Measurements from ENCODE around the gene ZNF385A. TPM values are rescaled to one million over a fixed set of nuclear protein-coding genes. Genes with fewer than 3 reads are reported as not detected.
"Not testable (repeated sequence)": the region's sequence is repeated elsewhere in the genome, so short reads cannot be mapped to it uniquely, and the experiment has no call there.

ZNF385A gene
- total RNA-seq, 2 donors from 2014 or later: 1.1 to 1.5 TPM

DNA sequence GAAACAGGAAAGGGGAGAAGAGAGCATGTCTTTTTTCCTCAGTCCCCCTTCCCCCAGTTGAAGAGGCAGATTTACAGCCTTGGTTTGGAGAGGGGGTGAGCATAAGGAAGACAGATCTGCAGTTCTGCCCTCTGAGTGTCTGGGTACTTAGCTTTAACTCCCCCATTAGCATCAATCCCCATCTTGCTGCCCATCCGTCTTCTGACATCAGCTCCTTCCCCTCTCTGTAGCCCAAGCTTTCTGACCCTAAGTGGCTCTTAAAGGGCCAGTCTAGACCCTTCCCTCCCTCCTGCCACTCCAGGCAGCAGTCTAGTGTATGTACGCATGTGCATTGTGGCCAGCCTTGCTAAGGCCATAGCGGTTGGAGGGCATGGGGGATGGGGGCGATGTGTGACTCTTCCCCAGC lies 27.6 kb downstream of the ZNF385A start:
- peak; percentile 20 for DNase-seq (ENCODE audit: low spot score)
- Mint-ChIP-seq H3K27ac (no peak overlapping the region), H3K36me3 (no peaks in the 10 kb centered on the region), H3K27me3 (no peaks in the 10 kb centered on the region), H3K4me1 (ENCODE audit: low read depth in 2 of 2) (peaks cover 7 to 26% of the 10 kb centered on the region in 2 donors), H3K4me3 (no peak overlapping the region), H3K9me3 (no peaks in the 10 kb centered on the region)
- no peak for ATAC-seq

DNA sequence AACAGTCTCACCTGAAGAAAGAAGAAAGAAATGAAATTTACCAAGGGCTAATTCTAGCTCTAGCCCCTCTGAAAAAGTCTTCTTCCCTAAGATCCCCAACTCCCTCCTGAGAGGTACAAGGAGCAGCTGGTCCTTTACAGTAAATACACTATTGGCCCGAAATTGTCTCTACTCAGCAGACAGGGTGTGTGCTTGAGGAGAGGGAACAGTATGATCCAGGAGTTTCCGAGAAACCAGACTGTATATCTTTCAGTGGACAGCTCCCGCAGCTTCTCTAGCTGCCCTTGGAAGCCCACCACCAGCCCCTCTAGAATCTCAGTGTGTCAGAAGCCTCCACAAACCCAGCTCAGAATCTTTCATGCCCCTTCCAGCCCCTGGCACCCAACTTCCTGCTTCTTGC lies 28.3 kb downstream of the ZNF385A start:
- Mint-ChIP-seq H3K4me3 (no peak overlapping the region), H3K27me3 (no peaks in the 10 kb centered on the region), H3K27ac (no peak overlapping the region), H3K36me3 (no peaks in the 10 kb centered on the region), H3K9me3 (no peaks in the 10 kb centered on the region), H3K4me1 (ENCODE audit: low read depth in 2 of 2) (peaks cover 7 to 31% of the 10 kb centered on the region in 2 donors)
- ATAC-seq (no peak), DNase-seq (ENCODE audit: low spot score) (peak; percentile 10)

DNA sequence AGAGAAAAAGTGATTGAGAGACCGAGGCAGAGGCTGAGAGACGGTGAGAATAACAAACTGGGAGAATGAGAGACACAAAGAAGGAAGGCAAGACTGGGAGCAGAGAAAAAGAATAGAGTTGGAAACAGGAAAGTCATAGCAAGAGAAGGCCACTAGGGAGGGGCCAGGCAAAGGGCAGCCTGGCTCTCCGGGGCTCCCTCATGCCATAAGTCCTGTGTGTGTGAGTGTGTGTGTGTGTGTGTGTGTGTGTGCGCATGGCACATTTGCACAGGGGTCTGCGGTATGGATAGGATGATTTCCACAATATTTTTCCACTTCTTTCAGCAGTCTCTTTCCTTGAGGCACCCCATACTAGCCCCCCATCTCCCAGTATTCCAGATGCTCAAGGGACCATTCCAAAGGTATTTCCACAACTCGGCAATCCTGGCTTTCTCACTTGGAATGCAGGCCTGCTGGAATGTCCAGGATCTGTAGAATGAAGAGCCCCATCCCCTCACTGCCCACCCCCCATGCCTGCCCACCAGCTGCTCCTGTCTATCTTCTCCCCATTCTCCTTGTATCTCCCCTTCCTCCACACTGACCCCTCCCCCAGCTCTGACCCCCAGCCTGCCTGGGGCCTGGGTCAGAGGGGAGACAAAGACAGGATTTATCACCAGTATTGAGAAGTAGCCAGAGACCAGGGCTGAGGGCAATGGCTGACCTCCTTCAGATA lies 29.3 kb downstream of the ZNF385A start:
- no peaks in the 10 kb centered on the region for H3K9me3 Mint-ChIP-seq
- H3K4me3 Mint-ChIP-seq: no peak overlapping the region
- DNase-seq (ENCODE audit: low spot score) (peak; percentile 51), ATAC-seq (no peak)
- peaks cover 0 to 26% of the 10 kb centered on the region in 2 donors for H3K4me1 Mint-ChIP-seq (ENCODE audit: low read depth in 2 of 2)
- no peaks in the 10 kb centered on the region for H3K27me3 Mint-ChIP-seq
- peak overlapping the region; percentile 1 to 11 for H3K27ac Mint-ChIP-seq
- peaks cover 6% of the 10 kb centered on the region for H3K36me3 Mint-ChIP-seq

DNA sequence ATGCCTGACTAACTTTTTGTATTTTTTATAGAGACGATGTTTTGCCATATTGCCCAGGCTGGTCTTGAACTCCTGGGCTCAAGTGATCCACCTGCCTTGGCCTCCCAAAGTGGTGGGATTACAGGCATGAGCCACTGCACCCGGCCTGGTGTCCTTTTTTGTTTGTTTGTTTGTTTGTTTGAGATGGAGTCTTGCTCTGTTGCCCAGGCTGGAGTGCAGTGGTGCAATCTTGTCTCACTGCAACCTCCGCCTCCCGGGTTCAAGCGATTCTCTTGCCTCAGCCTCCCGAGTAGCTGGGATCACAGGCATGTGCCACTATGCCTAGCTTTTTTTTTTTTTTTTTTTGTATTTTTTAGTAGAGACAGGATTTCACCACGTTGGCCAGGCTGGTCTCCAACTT lies 30.3 kb downstream of the ZNF385A start:
- peak overlapping the region in 1 of 2 donors; percentile 11 for H3K27ac Mint-ChIP-seq
- H3K9me3 Mint-ChIP-seq; H3K4me3 Mint-ChIP-seq; ATAC-seq; DNase-seq (ENCODE audit: low spot score); H3K27me3 Mint-ChIP-seq: not testable (repeated sequence)
- H3K4me1 Mint-ChIP-seq (ENCODE audit: low read depth in 2 of 2): peaks cover 0 to 25% of the 10 kb centered on the region in 2 donors
- peaks cover 16% of the 10 kb centered on the region for H3K36me3 Mint-ChIP-seq

DNA sequence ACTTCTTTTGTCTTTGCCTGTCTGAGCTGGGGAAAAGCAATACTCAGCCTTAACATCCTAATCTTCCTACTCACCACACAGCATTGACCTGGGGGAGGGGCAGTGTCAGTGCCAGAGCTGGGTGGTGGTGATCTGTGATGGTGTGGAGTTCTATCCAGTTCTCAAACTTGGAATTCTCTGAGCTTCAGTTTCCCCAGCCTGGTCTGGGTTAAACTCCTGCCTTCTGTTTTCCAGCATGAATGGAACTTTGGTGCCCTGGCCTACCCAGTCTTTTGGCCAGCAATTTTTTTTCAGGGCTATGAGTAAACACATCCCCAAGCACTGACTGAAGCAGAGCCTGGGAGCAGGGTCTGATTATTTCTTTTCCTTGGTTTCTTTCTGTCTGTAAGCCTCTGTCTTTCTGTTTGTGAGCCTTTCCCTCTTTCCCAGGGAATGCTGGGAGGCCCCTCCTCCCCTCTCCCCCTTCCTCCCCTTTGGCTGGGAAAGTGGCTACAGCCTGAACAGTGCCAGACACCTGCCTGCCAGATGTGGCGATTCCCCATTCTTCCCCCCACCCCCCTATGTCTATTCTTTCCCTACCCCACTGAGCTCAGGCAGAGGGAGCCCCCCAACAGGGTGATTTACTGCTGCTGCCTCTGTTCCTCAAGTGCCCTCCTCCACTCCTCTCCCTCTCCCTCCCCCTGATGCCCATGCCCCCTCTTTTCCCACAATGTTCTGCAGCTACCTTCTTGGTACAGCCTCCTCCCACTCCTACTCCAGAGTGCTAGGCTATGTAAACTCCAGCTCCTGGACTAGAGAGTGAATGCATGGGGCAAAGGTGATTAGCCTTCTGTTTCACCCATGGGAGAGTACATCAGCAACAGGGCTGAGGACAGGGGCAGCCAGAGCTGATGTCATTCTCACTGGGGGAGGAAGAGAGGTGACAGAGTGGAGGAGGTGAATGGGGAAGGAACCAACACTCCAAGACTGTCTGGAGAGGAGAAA lies 31.4 kb downstream of the ZNF385A start:
- no peaks in the 10 kb centered on the region for H3K27me3 Mint-ChIP-seq
- H3K4me1 Mint-ChIP-seq (ENCODE audit: low read depth in 2 of 2): peaks cover 0 to 25% of the 10 kb centered on the region in 2 donors
- H3K36me3 Mint-ChIP-seq: peaks cover 20% of the 10 kb centered on the region
- ATAC-seq: peak in 1 of 2 donors; percentile 26
- no peak overlapping the region for H3K27ac Mint-ChIP-seq
- H3K4me3 Mint-ChIP-seq: no peak overlapping the region
- no peaks in the 10 kb centered on the region for H3K9me3 Mint-ChIP-seq
- DNase-seq (ENCODE audit: low spot score): no peak

DNA sequence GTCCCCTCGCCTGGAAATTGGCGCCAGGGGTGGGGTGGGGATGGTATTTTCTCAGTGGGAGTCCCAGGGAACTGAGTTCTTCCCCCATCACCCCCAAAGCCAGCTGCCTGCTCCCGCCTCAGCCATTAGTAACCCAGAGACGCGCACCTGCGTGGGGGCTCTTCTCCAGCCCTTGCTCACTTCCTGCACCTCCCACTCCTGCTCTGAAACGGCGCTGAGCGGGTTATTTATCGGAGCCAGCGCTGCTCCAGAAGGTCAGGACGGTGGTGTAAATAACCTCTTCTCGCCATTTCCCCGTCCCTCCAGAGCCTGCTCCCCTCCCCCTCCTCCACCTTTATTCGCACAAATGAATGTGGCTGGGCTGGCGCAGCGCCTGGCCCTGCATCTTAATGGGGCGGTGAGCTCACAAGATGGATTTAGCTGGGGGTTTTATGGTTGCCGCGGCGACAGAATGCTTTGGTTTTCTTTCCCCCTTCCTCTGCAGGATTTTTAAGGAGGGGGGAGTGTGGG lies 32.5 kb downstream of the ZNF385A start:
- H3K9me3 Mint-ChIP-seq: no peaks in the 10 kb centered on the region
- H3K4me1 Mint-ChIP-seq (ENCODE audit: low read depth in 2 of 2): peaks cover 0 to 24% of the 10 kb centered on the region in 2 donors
- peaks cover 28% of the 10 kb centered on the region for H3K36me3 Mint-ChIP-seq
- no peak for ATAC-seq
- H3K4me3 Mint-ChIP-seq: no peak overlapping the region
- H3K27ac Mint-ChIP-seq: no peak overlapping the region
- no peak for DNase-seq (ENCODE audit: low spot score)
- H3K27me3 Mint-ChIP-seq: no peaks in the 10 kb centered on the region

DNA sequence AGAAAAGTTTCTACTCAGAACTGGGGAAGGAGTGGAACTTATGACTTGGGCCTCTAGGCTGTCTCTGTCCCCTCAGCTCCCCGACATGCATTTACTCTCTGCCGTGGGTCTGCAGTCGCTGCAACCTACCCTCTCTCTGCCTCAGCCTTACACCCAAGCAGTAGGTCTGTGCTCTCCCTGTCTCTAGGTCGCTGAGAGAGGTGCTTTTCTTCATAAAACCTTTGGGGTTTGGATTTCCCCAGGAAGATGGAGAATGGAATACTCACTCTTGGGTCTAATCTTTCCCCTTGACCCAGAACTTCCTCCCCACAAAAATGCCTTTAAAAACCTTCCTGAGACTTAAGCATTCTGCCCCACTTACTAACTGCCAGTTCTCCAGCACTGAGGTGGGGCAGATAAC lies 33.2 kb downstream of the ZNF385A start:
- DNase-seq (ENCODE audit: low spot score) (no peak), ATAC-seq (no peak)
- Mint-ChIP-seq H3K4me3 (no peak overlapping the region), H3K27me3 (no peaks in the 10 kb centered on the region), H3K9me3 (no peaks in the 10 kb centered on the region), H3K4me1 (ENCODE audit: low read depth in 2 of 2) (peaks cover 0 to 19% of the 10 kb centered on the region in 2 donors), H3K27ac (no peak overlapping the region), H3K36me3 (peaks cover 28% of the 10 kb centered on the region)

DNA sequence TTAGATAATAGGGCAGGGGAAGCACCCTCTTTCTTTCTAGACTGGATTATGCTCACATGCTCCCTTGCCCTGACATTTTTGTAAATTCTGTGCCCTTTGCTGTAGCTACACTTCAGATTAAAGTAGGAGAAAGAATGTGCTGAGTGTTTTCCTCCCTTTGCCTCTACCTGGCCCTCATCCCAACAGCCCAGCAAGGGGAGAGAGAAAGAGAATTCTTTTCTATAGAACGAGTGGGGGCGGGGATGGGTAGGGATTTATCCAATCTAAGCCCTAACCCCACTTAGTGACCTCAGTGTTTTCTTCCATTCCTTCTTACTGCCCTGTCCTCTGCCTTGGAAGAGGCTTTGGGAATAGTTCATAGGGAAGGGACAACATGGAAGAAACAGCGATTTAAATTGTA lies 33.8 kb downstream of the ZNF385A start:
- Mint-ChIP-seq H3K4me1 (ENCODE audit: low read depth in 2 of 2) (peaks cover 0 to 16% of the 10 kb centered on the region in 2 donors), H3K27me3 (no peaks in the 10 kb centered on the region), H3K4me3 (no peak overlapping the region), H3K9me3 (no peaks in the 10 kb centered on the region), H3K27ac (peak overlapping the region in 1 of 2 donors; percentile 75), H3K36me3 (peaks cover 28% of the 10 kb centered on the region)
- DNase-seq (ENCODE audit: low spot score): no peak
- ATAC-seq: no peak

DNA sequence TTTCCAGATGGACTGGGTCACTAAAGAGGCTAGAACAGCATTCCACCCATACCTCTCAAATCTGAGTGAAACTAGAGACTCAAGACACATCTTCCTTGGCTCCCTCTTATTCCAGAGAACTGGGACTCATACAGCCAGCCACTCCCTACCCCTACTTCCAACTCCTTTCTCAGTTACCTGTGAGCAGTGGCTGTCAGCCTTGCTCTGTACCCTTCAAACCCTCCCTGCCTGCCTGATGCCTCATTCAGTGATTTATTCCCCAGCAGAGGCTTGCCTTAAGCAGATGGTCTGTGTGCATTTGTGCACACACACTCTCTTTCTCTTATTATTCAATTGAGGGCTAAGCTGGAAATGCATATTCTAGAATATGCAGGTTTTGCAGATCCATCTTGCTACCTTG lies 34.9 kb downstream of the ZNF385A start:
- H3K27me3 Mint-ChIP-seq: no peaks in the 10 kb centered on the region
- H3K4me1 Mint-ChIP-seq (ENCODE audit: low read depth in 2 of 2): peaks cover 0 to 15% of the 10 kb centered on the region in 2 donors
- no peaks in the 10 kb centered on the region for H3K9me3 Mint-ChIP-seq
- peaks cover 35% of the 10 kb centered on the region for H3K36me3 Mint-ChIP-seq
- no peak overlapping the region for H3K4me3 Mint-ChIP-seq
- ATAC-seq (no peak), DNase-seq (ENCODE audit: low spot score) (no peak)
- peak overlapping the region in 1 of 2 donors; percentile 75 for H3K27ac Mint-ChIP-seq

DNA sequence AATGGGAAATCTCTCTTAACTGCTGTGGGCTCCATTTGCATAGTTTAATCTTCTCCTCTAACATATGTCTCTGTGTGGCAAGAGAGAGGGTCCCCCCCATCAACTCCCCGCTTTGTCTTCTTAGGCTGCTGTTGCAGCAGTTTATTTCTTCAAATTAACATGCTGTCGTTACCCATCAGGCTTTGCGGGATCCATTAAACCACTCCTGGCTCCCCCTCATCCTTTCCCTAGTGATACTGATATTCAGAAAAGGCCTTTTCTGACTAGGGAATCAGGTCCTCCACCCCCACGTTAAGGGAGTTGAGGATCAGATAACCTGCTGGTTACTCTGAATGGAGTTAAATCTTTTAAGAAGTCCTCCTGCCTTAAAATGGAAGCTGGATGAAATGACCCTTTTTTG lies 35.5 kb downstream of the ZNF385A start:
- H3K4me1 Mint-ChIP-seq (ENCODE audit: low read depth in 2 of 2): peaks cover 0 to 14% of the 10 kb centered on the region in 2 donors
- peaks cover 35% of the 10 kb centered on the region for H3K36me3 Mint-ChIP-seq
- H3K27me3 Mint-ChIP-seq: no peaks in the 10 kb centered on the region
- DNase-seq (ENCODE audit: low spot score) (no peak), ATAC-seq (no peak)
- no peak overlapping the region for H3K4me3 Mint-ChIP-seq
- no peak overlapping the region for H3K27ac Mint-ChIP-seq
- H3K9me3 Mint-ChIP-seq: no peaks in the 10 kb centered on the region

DNA sequence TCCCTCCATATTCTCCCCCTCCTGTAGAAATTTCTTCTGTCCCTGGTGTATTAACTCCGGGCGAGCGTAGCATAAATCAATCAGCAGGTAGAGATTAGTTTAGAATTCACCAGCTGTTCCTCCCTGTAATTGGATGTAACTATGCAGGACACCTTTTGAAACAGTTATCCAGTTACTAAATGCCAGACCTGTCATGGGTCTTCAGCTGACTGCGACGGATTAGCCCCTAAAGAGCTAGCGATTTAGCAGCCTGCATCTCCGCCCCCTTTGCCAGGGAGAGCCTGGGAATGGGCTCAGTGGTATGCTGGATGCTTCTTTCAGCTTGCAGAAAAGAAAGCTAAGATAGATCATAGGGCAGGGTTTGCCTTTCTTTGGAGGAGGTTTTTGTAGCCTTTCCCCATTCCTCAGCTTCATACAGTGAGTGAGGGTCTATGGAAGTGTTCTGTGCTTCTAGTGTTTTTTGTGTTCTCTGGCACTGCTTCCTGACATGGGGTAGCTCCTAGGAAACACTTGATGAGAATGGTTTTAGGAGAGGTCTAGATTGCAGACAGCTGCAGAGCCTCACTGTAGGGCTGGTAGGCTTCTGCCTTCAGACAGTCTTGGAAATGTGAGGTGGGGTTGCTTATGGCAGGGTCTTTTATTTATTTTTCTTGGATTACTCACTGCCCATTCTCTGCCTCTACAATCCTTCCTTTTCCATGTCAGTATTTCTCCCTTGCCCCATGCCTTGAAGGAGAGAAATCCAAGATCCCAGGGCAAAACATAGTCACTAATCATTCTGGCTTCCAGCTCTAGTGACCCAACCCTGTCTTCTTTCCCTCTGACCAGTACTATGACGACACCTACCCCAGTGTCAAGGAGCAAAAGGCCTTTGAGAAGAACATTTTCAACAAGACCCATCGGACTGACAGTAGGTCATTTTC lies 42.9 kb downstream of the ZNF385A start:
- DNase-seq (ENCODE audit: low spot score) (no peak), ATAC-seq (no peak)
- Mint-ChIP-seq H3K27me3 (no peaks in the 10 kb centered on the region), H3K27ac (no peak overlapping the region), H3K4me1 (ENCODE audit: low read depth in 2 of 2) (peaks cover 0 to 19% of the 10 kb centered on the region in 2 donors), H3K36me3 (peaks cover 24% of the 10 kb centered on the region), H3K4me3 (no peak overlapping the region), H3K9me3 (no peaks in the 10 kb centered on the region)

DNA sequence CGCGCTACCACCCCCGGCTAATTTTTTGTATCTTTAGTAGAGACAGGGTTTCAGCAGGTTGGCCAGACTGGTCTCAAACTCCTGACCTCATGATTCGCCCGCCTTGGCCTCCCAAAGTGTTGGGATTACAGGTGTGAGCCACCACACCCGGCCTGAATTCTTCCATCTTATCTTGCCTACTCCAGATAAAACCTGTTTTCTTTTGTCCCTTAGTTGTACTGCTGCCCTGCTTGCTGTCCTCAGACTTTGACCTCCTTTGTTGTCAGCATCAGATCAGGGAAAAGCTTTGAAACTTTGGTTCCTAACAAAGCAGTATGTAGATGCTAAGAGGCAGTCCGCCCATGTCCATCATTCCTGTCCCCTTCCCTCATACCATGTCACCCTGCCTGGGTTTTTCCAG lies 43.7 kb downstream of the ZNF385A start:
- Mint-ChIP-seq H3K4me1 (ENCODE audit: low read depth in 2 of 2) (peaks cover 0 to 24% of the 10 kb centered on the region in 2 donors), H3K27me3 (no peaks in the 10 kb centered on the region), H3K36me3 (peaks cover 24% of the 10 kb centered on the region), H3K9me3 (no peaks in the 10 kb centered on the region), H3K27ac (no peak overlapping the region), H3K4me3 (no peak overlapping the region)
- DNase-seq (ENCODE audit: low spot score): no peak
- ATAC-seq: no peak

DNA sequence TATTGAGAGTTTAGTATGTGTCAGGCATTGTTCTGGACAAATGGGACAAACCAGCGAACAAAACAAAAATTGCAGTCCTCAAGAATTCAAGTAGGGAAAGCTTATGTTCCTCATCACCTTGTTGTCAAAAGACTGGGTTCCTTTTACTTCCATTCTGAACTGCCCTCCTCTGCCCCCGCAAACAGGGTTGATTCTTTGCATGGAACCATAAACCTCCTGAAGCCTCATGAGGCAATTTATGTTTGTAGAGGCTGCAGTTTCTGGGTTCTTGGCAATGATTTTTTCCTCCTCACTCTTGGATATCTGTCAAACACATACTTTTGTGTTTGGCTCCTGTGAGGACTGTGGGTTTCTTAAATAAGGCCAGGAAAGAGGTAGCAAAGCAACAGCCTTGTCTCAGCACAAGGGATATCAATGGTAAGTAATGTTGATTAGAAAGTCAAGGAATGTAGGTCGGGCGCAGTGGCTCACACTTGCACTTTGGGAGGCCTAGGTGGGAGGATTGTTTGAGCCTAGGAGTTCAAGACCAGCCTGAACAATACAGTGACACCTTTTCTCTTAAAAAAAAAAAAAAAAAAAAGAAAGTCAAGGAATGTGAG lies 45.7 kb downstream of the ZNF385A start:
- Mint-ChIP-seq H3K9me3 (no peaks in the 10 kb centered on the region), H3K4me1 (ENCODE audit: low read depth in 2 of 2) (peaks cover 0 to 21% of the 10 kb centered on the region in 2 donors), H3K27me3 (no peaks in the 10 kb centered on the region), H3K27ac (peak overlapping the region in 1 of 2 donors; percentile 35), H3K36me3 (peaks cover 17% of the 10 kb centered on the region), H3K4me3 (no peak overlapping the region)
- no peak for DNase-seq (ENCODE audit: low spot score)
- no peak for ATAC-seq

Data from natural killer cell treated with Interleukin-12 subunit alpha and Interleukin-12 subunit beta and Interleukin-15 and Interleukin-18, amount 100 ng/mL, for 72 hours (primary cell).